Endothelial cell of umbilical vein (primary cell): ENCODE data around the gene RBM45. TPM values are rescaled to one million over a fixed set of nuclear protein-coding genes. Genes with fewer than 3 reads are reported as not detected.

Source experiments
- BruUV-seq: library from RNA; stranded (reverse); fragments of 400-500 nt; replicated peaks from 2 replicates; lab custom pipeline; 2021; lab: Mats Ljungman, UMichigan
- CTCF ChIA-PET: fragments of 300-600, 350-600 bp; sonication (Branson Sonifier 250); formaldehyde crosslinking; loops from one replicate; lab custom pipeline; 2021; ENCODE audit warnings: antibody characterized with exemption, inconsistent platforms; lab: Charles Lee
- POLR2A ChIA-PET: fragments of 300-600, 350-600 bp; sonication (Branson Sonifier 250); formaldehyde crosslinking; loops from one replicate; lab custom pipeline; 2021; ENCODE audit warnings: antibody characterized with exemption, inconsistent platforms; lab: Charles Lee
- DNase-seq: peaks from one replicate; pipeline ENCODE4 v3.0.0-alpha.2; 2011; ENCODE audit warnings: low read depth, low spot score
- FAIRE-seq: peaks from 2 replicates; lab custom pipeline; 2011; peaks lifted over from hg19 to GRCh38; lab: Jason Lieb, UNC
- H2AFZ ChIP-seq: 2 replicates; pipeline ENCODE4 v1.6.0; 2012; ENCODE audit warnings: low read depth, low read length, control low read depth, inconsistent platforms
- H3K27ac ChIP-seq: 2 replicates; pipeline ENCODE4 v1.5.1; 2011; ENCODE audit warnings: low read depth, mild to moderate bottlenecking, control low read depth, low read length, moderate library complexity; ENCODE audit not compliant: insufficient read depth
- H3K27me3 ChIP-seq, 2 experiments: 2 replicates each; pipeline versions ENCODE4 v1.6.0 to v1.6.1; 2011; ENCODE audit warnings: low read length in 2 of 2, mixed read lengths in 1 of 2; ENCODE audit not compliant: control insufficient read depth in 2 of 2, insufficient read depth in 2 of 2
- H3K36me3 ChIP-seq, 2 experiments: 2 replicates in 1 of 2; 3 replicates in 1 of 2; pipeline ENCODE4 v1.5.1; 2011; ENCODE audit warnings: low read length in 2 of 2, mild to moderate bottlenecking in 1 of 2, moderate library complexity in 1 of 2; ENCODE audit not compliant: control insufficient read depth in 2 of 2, insufficient read depth in 2 of 2; ENCODE audit errors: extremely low read depth in 1 of 2
- H3K4me1 ChIP-seq: 3 replicates; pipeline ENCODE4 v1.5.1; 2011; ENCODE audit warnings: mild to moderate bottlenecking, low read length; ENCODE audit not compliant: control insufficient read depth, insufficient read depth; ENCODE audit errors: extremely low read depth
- H3K4me2 ChIP-seq: 2 replicates; pipeline ENCODE4 v1.6.1; 2011; ENCODE audit warnings: low read length, control low read depth, mixed read lengths; ENCODE audit not compliant: insufficient read depth
- H3K4me3 ChIP-seq, 3 experiments: fragments of 200-600 bp in 1 of 3; sonication (generic), shearing (Covaris generic) in 1 of 3; replicated peaks in 1 of 3; 2 replicates each; pipeline ENCODE4 v1.5.1; 2011 to 2016; ENCODE audit warnings: control low read depth in 3 of 3, low read length in 3 of 3, mild to moderate bottlenecking in 2 of 3, inconsistent platforms in 1 of 3, low read depth in 1 of 3, moderate library complexity in 1 of 3; ENCODE audit not compliant: insufficient read depth in 1 of 3
- H3K79me2 ChIP-seq: 2 replicates; pipeline ENCODE4 v1.6.0; 2012; ENCODE audit warnings: low read length, inconsistent platforms; ENCODE audit not compliant: control insufficient read depth, insufficient read depth
- H3K9ac ChIP-seq: replicated peaks from 2 replicates; pipeline ENCODE3; 2011; ENCODE audit warnings: low read length, control low read depth; ENCODE audit not compliant: insufficient read depth; ENCODE audit errors: extremely low read depth
- H3K9me1 ChIP-seq: replicated peaks from 3 replicates; pipeline ENCODE4 v1.6.0; 2011; ENCODE audit warnings: mild to moderate bottlenecking, low read length; ENCODE audit not compliant: control insufficient read depth, insufficient read depth; ENCODE audit errors: extremely low read depth
- H3K9me3 ChIP-seq: replicated peaks from 2 replicates; pipeline ENCODE4 v1.5.1; 2012; ENCODE audit warnings: low read length, inconsistent platforms; ENCODE audit not compliant: control insufficient read depth, insufficient read depth
- H4K20me1 ChIP-seq: replicated peaks from 2 replicates; pipeline ENCODE3; 2011; ENCODE audit warnings: mild to moderate bottlenecking, low read length; ENCODE audit not compliant: control insufficient read depth, insufficient read depth; ENCODE audit errors: extremely low read depth
- EZH2 ChIP-seq: IDR thresholded peaks from 2 replicates; pipeline ENCODE4 v1.6.1; 2012; ENCODE audit warnings: borderline replicate concordance, low read depth, mild to moderate bottlenecking, moderate library complexity, low read length, inconsistent platforms; ENCODE audit not compliant: severe bottlenecking
- FOS ChIP-seq: IDR thresholded peaks from 2 replicates; pipeline ENCODE4 v1.6.1; 2011; ENCODE audit warnings: mild to moderate bottlenecking, low read length, moderate library complexity, borderline replicate concordance; ENCODE audit not compliant: insufficient read depth
- GATA2 ChIP-seq: IDR thresholded peaks from 2 replicates; pipeline ENCODE4 v1.7.0; 2011; ENCODE audit warnings: low read depth, mild to moderate bottlenecking, moderate library complexity, mixed read lengths, low read length; ENCODE audit not compliant: insufficient read length, insufficient read depth
- JUN ChIP-seq: IDR thresholded peaks from 2 replicates; pipeline ENCODE4 v1.6.1; 2011; ENCODE audit warnings: borderline replicate concordance, low read depth; ENCODE audit not compliant: insufficient read length, insufficient read depth
- MYC ChIP-seq: IDR thresholded peaks from one replicate; pipeline ENCODE4 v1.6.1; 2011; ENCODE audit warnings: mild to moderate bottlenecking, low read depth, low read length
- POLR2A ChIP-seq: IDR thresholded peaks from 2 replicates; pipeline ENCODE4 v1.6.1; 2012; ENCODE audit warnings: low read depth, mild to moderate bottlenecking, control low read depth, low read length
- POLR2AphosphoS5 ChIP-seq: IDR thresholded peaks from 2 replicates; pipeline ENCODE4 v1.6.1; 2012; ENCODE audit warnings: low read depth, mild to moderate bottlenecking, control low read depth, low read length, moderate library complexity; ENCODE audit not compliant: insufficient read depth
- dilution Hi-C: fragments of 300-500 bp; cut with MboI; formaldehyde crosslinking; loops from one replicate; pipeline ENCODE4 v1.15.0; 2019; ENCODE audit warnings: low sequenced_read_pairs; ENCODE audit not compliant: extremely low pct_ligation_motif_present
- intact Hi-C: fragments of 100-400 bp; cut with micrococcal nuclease; formaldehyde crosslinking; loops from one replicate; pipeline ENCODE4 v1.10.0; 2022
- polyA plus RNA-seq, 4 experiments: library from polyadenylated mRNA; depleted of rRNA in 3 of 4; stranded (reverse) in 3 of 4; unstranded in 1 of 4; fragments of >200 nt; gene quantifications; 2 replicates each; pipeline versions ENCODE4 v1.2.1 to v1.2.3, GENCODE V29; 2011 to 2012; ENCODE audit warnings: missing spikeins in 1 of 4
- total RNA-seq: library from RNA; stranded (reverse); gene quantifications from 2 replicates; pipeline ENCODE4 v1.2.3, GENCODE V29; 2021
- TF ChIP-seq, protein P1 (sequence below): IDR thresholded peaks from 2 replicates; pipeline ENCODE4 v1.6.1; 2011; ENCODE audit not compliant: insufficient read depth, insufficient read length
- TF ChIP-seq, protein P2 (sequence below), 2 donors: IDR thresholded peaks; 1 replicate in 1 of 2; 2 replicates in 1 of 2; pipeline ENCODE4 v1.5.1; 2011; ENCODE audit warnings: low read length in 2 of 2, mild to moderate bottlenecking in 2 of 2, moderate library complexity in 2 of 2, control low read depth in 1 of 2, inconsistent platforms in 1 of 2, low read depth in 1 of 2; ENCODE audit not compliant: insufficient read depth in 1 of 2; ENCODE audit errors: extremely low read depth in 1 of 2

RBM45 gene
- total and polyA plus RNA-seq, 2 donors (not counting 3 experiments of a cell fraction or from before 2014, with no cell fraction given), result 6.8 to 12.4 TPM

DNA sequence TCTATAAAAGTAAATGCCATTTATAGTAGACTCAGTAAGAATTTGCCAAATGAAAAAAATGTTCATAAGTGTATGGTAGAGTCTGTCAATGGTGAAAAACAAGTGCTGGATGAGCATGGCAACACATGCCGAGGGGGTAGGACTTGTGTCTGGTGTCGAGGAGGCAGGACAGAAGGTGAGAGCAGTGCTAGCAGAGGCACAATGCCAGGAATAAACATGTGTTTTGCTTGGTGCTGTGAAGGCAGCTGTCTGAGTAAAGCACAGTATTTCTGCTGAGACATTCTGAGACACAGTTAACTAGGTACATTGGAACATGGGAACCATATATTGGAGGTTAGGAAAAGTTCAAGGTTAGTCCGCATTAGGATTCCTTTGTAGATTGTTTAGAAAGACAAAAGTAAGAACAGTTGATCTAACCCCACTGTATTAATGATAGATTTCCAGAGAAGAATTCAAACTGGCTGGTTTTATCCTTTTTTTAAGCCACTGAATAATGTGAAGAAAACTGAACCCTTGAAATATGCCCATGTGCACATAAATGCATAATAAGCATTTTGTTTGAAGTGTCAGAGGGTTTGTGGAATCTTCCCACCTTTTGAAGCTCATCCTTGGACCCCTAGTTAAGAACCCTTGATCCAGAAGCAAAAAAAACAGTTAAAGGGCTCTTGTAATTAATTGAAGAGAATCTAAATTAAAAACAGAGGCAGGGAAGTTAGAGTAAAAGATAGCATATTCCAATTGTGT lies 7.1 kb downstream of the RBM45 start:
- no peak for FAIRE-seq

More for the DNA sequence above, 7.1 kb downstream of the RBM45 start:
- H3K4me3 ChIP-seq, result no peak overlapping the region
- no peaks in the 10 kb centered on the region for H3K4me1 ChIP-seq
- H3K4me2 ChIP-seq, result no peak overlapping the region
- no peak for DNase-seq
- CTCF ChIA-PET, result interaction anchor here (0.8 to 3.4 kb wide), 4 partner anchors 12 to 300 kb away, joined by 4 to 18 read pairs (median 9); no protein-coding TSS in a partner anchor
- no peak overlapping the region for H3K9ac ChIP-seq
- TF ChIP-seq, protein P1, sequence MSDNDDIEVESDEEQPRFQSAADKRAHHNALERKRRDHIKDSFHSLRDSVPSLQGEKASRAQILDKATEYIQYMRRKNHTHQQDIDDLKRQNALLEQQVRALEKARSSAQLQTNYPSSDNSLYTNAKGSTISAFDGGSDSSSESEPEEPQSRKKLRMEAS, result no peak
- TF ChIP-seq POLR2A (no peak), JUN (no peak), FOS (no peak), EZH2 (no peak), GATA2 (no peak), POLR2AphosphoS5 (no peak), MYC (no peak)
- TF ChIP-seq, protein P2, sequence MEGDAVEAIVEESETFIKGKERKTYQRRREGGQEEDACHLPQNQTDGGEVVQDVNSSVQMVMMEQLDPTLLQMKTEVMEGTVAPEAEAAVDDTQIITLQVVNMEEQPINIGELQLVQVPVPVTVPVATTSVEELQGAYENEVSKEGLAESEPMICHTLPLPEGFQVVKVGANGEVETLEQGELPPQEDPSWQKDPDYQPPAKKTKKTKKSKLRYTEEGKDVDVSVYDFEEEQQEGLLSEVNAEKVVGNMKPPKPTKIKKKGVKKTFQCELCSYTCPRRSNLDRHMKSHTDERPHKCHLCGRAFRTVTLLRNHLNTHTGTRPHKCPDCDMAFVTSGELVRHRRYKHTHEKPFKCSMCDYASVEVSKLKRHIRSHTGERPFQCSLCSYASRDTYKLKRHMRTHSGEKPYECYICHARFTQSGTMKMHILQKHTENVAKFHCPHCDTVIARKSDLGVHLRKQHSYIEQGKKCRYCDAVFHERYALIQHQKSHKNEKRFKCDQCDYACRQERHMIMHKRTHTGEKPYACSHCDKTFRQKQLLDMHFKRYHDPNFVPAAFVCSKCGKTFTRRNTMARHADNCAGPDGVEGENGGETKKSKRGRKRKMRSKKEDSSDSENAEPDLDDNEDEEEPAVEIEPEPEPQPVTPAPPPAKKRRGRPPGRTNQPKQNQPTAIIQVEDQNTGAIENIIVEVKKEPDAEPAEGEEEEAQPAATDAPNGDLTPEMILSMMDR (IDR thresholded peaks at IDR 0.05; ENCODE audit: extremely low read depth in 1 of 2, insufficient read depth in 1 of 2, low read depth in 1 of 2, low read length in 2 of 2), result no peak
- no peaks in the 10 kb centered on the region for H4K20me1 ChIP-seq
- peaks cover 2 to 4% of the 10 kb centered on the region in 2 experiments for H3K36me3 ChIP-seq
- no peak overlapping the region for H2AFZ ChIP-seq
- no peaks in the 10 kb centered on the region for H3K9me3 ChIP-seq
- POLR2A ChIA-PET, result no interaction called here
- H3K9me1 ChIP-seq, result no peaks in the 10 kb centered on the region
- H3K79me2 ChIP-seq, result no peaks in the 10 kb centered on the region
- dilution Hi-C loops (no loop called here), intact Hi-C loops (no loop called here)
- no peak overlapping the region for H3K27ac ChIP-seq
- H3K27me3 ChIP-seq, result no peaks in the 10 kb centered on the region
- BruUV-seq, result no TSS peak
